HCT116 (cell line): ENCODE data around the gene GIN1. TPM values are rescaled to one million over a fixed set of nuclear protein-coding genes. Genes with fewer than 3 reads are reported as not detected.

Experiments
- ATAC-seq: fragments of 200-7000 bp; cut with Tn5 transposase; 2 replicates; pipeline ENCODE4 v1.9.1; 2020; ENCODE audit warnings: mild to moderate bottlenecking, moderate library complexity
- BruUV-seq: library from RNA; stranded (reverse); fragments of 400-500 nt; replicated peaks from 2 replicates; lab custom pipeline; 2021; lab: Mats Ljungman, UMichigan
- CTCF ChIA-PET: fragments of 300-600 bp; sonication (Branson Sonifier 250); formaldehyde crosslinking; loops from one replicate; lab custom pipeline; 2021; ENCODE audit warnings: antibody characterized with exemption; lab: Charles Lee
- POLR2A ChIA-PET: fragments of 300-600, 350-600 bp; sonication (Branson Sonifier 250); formaldehyde crosslinking; loops from one replicate; lab custom pipeline; 2021; ENCODE audit warnings: antibody characterized with exemption; lab: Charles Lee
- RAD21 ChIA-PET, 2 experiments: fragments of 300-600 bp; sonication (Branson Sonifier 250); formaldehyde crosslinking; loops; one replicate each; lab custom pipeline; 2023; ENCODE audit warnings: low total read pairs in 2 of 2; ENCODE audit not compliant: uncharacterized antibody in 2 of 2, unreplicated experiment in 2 of 2, low non-redundant PET in 1 of 2; lab: Charles Lee
- DNase-seq: peaks from one replicate; pipeline ENCODE4 v3.0.0-alpha.2; 2010; ENCODE audit warnings: low read depth, low spot score
- H2AFZ ChIP-seq: fragments of 200-600 bp; shearing (Covaris generic), sonication (generic); 2 replicates; pipeline ENCODE4 v1.6.1; 2017; ENCODE audit warnings: low read depth, mixed run types, mixed read lengths, antibody characterized with exemption, low read length; ENCODE audit not compliant: poor library complexity, severe bottlenecking
- H3K27ac ChIP-seq: 2 replicates; pipeline ENCODE4 v1.5.1; 2012; ENCODE audit warnings: low read depth, low read length
- H3K27me3 ChIP-seq: fragments of 200-600 bp; sonication (generic); 2 replicates; pipeline ENCODE4 v1.6.1; 2016; ENCODE audit warnings: mixed run types, low read length, mixed read lengths; ENCODE audit not compliant: insufficient read depth
- H3K36me3 ChIP-seq, 2 experiments: fragments of 200-500 bp in 1 of 2; fragments of 200-600 bp in 1 of 2; sonication (Bioruptor generic) in 1 of 2; sonication (generic) in 1 of 2; 2 replicates each; pipeline versions ENCODE4 v1.5.1 to v1.6.1; 2014 to 2016; ENCODE audit warnings: low read length in 2 of 2, inconsistent platforms in 1 of 2, mixed read lengths in 1 of 2, mixed run types in 1 of 2; ENCODE audit not compliant: insufficient read depth in 2 of 2, control insufficient read depth in 1 of 2
- H3K4me1 ChIP-seq, 2 experiments: fragments of 200-600 bp in 1 of 2; sonication (generic) in 1 of 2; 2 replicates each; pipeline versions ENCODE4 v1.5.1 to v1.6.1; 2012 to 2017; ENCODE audit warnings: low read length in 2 of 2, inconsistent platforms in 1 of 2, mild to moderate bottlenecking in 1 of 2, mixed read lengths in 1 of 2, mixed run types in 1 of 2, moderate library complexity in 1 of 2; ENCODE audit not compliant: insufficient read depth in 2 of 2, control insufficient read depth in 1 of 2
- H3K4me2 ChIP-seq: fragments of 200-600 bp; sonication (generic); 2 replicates; pipeline ENCODE4 v1.6.1; 2017; ENCODE audit warnings: mixed run types, low read length, mixed read lengths
- H3K4me3 ChIP-seq, 2 experiments: fragments of 200-600 bp in 1 of 2; sonication (generic) in 1 of 2; replicated peaks in 1 of 2; 2 replicates each; pipeline ENCODE4 v1.5.1; 2011 to 2016; ENCODE audit warnings: low read length in 2 of 2, control low read depth in 1 of 2, low read depth in 1 of 2, mild to moderate bottlenecking in 1 of 2, mixed read lengths in 1 of 2, mixed run types in 1 of 2
- H3K79me2 ChIP-seq: fragments of 200-600 bp; sonication (generic); 2 replicates; pipeline ENCODE4 v1.6.1; 2017; ENCODE audit warnings: mild to moderate bottlenecking, mixed run types, low read length, moderate library complexity, mixed read lengths; ENCODE audit not compliant: insufficient read depth
- H3K9ac ChIP-seq: fragments of 200-600 bp; sonication (generic); 2 replicates; pipeline ENCODE4 v1.6.1; 2016; ENCODE audit warnings: low read length, mixed read lengths
- H3K9me2 ChIP-seq: fragments of 200-600 bp; sonication (generic), shearing (Covaris generic); 2 replicates; pipeline ENCODE4 v1.6.1; 2017; ENCODE audit warnings: mixed run types, mild to moderate bottlenecking, moderate library complexity; ENCODE audit not compliant: insufficient read depth
- H3K9me3 ChIP-seq, 2 experiments: fragments of 200-500 bp in 1 of 2; fragments of 200-600 bp in 1 of 2; sonication (Bioruptor generic) in 1 of 2; sonication (generic) in 1 of 2; 2 replicates each; pipeline ENCODE4 v1.6.1; 2014 to 2017; ENCODE audit warnings: low read length in 2 of 2, mixed read lengths in 2 of 2, inconsistent platforms in 1 of 2, low read depth in 1 of 2, mild to moderate bottlenecking in 1 of 2, mixed run types in 1 of 2, moderate library complexity in 1 of 2; ENCODE audit not compliant: control insufficient read depth in 1 of 2, insufficient read depth in 1 of 2
- H4K20me1 ChIP-seq: fragments of 200-600 bp; sonication (generic), shearing (Covaris generic); 2 replicates; pipeline ENCODE4 v1.6.1; 2017; ENCODE audit warnings: mixed run types, mild to moderate bottlenecking, moderate library complexity; ENCODE audit not compliant: insufficient read depth
- EGR1 ChIP-seq: IDR thresholded peaks from 2 replicates; pipeline ENCODE4 v1.6.1; 2012; ENCODE audit warnings: low read depth
- ELF1 ChIP-seq: IDR thresholded peaks from 2 replicates; pipeline ENCODE4 v1.6.1; 2012; ENCODE audit warnings: low read depth, borderline replicate concordance
- EZH2 ChIP-seq: fragments of 200-600 bp; sonication (generic); IDR thresholded peaks from 2 replicates; pipeline ENCODE4 v1.6.1; 2017; ENCODE audit warnings: antibody characterized with exemption, mixed run types
- EZH2phosphoT487 ChIP-seq: fragments of 200-600 bp; IDR thresholded peaks from 2 replicates; pipeline ENCODE4 v1.6.1; 2018; ENCODE audit warnings: antibody characterized with exemption, borderline replicate concordance
- POLR2A ChIP-seq: IDR thresholded peaks from 2 replicates; pipeline ENCODE4 v1.7.0; 2011; ENCODE audit warnings: borderline replicate concordance; ENCODE audit not compliant: insufficient read depth, insufficient read length; ENCODE audit errors: extremely low read depth
- RAD21 ChIP-seq: IDR thresholded peaks from 2 replicates; pipeline ENCODE4 v1.6.1; 2012; ENCODE audit warnings: low read depth, mild to moderate bottlenecking
- SP1 ChIP-seq: IDR thresholded peaks from 2 replicates; pipeline ENCODE4 v1.6.1; 2012; ENCODE audit warnings: low read depth
- ZNF274 ChIP-seq: fragments of 200-500 bp; sonication (Bioruptor generic); IDR thresholded peaks from 2 replicates; pipeline ENCODE4 v1.6.1; 2014; ENCODE audit warnings: mild to moderate bottlenecking, low read depth, low read length, inconsistent platforms
- intact Hi-C: fragments of 100-400 bp; cut with micrococcal nuclease; formaldehyde crosslinking; loops from 2 replicates; pipeline ENCODE4 v1.10.0; 2022
- total RNA-seq: library from RNA; stranded (reverse); gene quantifications from one replicate; pipeline ENCODE4 v1.2.1, GENCODE V29; 2021; ENCODE audit not compliant: unreplicated experiment
- TF ChIP-seq, protein P1 (sequence below): IDR thresholded peaks from 2 replicates; pipeline ENCODE4 v1.6.1; 2012
- TF ChIP-seq, protein P2 (sequence below): IDR thresholded peaks from 2 replicates; pipeline ENCODE4 v1.6.1; 2012

Gene GIN1
- total RNA-seq, 1 experiment from 2014 or later: 11.0 TPM

DNA sequence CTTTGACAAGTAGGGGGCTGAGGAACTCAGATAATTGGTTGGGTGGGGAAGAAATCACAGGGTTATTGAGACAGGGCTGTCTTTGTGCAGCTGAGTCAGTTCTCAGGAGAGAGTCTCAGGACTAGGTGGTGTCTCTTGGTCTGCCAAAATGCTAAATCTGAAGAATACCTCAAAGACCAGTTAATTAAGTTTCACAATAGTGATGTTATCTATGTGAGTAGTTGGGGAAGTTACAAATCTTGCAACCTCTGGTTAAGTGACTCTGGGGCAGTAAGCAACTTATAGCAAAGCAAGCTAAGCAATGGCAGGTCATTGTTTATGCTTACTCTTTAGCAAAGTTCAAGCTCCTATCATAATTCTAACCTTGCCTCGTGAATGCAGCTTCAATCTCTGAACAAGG lies 53.6 kb downstream of the GIN1 start:
- ATAC-seq: no peak

DNA sequence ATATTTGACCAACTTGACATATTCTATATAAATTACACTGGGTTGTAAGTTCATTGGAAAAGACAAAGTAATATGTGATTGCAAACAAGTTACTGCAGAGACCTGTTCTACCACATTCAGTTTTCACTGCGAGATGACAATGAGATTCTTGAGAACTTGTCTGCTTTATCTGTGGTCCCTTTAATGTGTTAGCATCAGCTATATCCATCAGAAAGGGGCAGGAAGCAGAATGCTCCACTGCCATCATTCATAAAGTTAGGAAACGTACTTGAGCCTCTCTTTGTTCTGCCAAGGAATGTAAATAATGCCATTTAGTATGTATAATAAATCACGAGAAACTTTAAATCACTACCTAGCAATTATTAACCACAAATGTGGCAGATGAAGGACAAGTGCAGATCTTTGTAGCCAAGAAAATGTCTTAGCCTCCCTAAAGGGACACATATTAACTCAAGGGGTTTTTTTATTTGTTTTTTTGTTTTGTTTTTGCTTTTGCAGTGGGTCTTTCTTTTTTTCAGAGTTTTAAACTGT lies 59.4 kb downstream of the GIN1 start:
- no peak overlapping the region for H3K4me3 ChIP-seq
- H2AFZ ChIP-seq: no peak overlapping the region
- peaks cover 0 to 6% of the 10 kb centered on the region in 2 experiments; a peak in 2 of 4 replicates for H3K4me1 ChIP-seq
- no peak for DNase-seq
- H4K20me1 ChIP-seq: no peaks in the 10 kb centered on the region
- H3K79me2 ChIP-seq: no peaks in the 10 kb centered on the region
- H3K27ac ChIP-seq: no peak overlapping the region
- no peaks in the 10 kb centered on the region for H3K36me3 ChIP-seq
- H3K27me3 ChIP-seq: no peaks in the 10 kb centered on the region
- H3K4me2 ChIP-seq: no peak overlapping the region
- H3K9me3 ChIP-seq: no peaks in the 10 kb centered on the region
- no peak overlapping the region for H3K9ac ChIP-seq
- no peaks in the 10 kb centered on the region for H3K9me2 ChIP-seq
- ChIA-PET RAD21 (no interaction called here), POLR2A (no interaction called here), CTCF (no interaction called here)
- no peak for ATAC-seq
- intact Hi-C loops: no loop called here
- no TSS peak for BruUV-seq
- TF ChIP-seq EZH2: no peak
- TF ChIP-seq, protein P1, sequence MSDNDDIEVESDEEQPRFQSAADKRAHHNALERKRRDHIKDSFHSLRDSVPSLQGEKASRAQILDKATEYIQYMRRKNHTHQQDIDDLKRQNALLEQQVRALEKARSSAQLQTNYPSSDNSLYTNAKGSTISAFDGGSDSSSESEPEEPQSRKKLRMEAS: no peak
- no peak for TF ChIP-seq EZH2phosphoT487
- no peak for TF ChIP-seq ELF1
- TF ChIP-seq RAD21: no peak
- no peak for TF ChIP-seq ZNF274

More for the DNA sequence above, 53.6 kb downstream of the GIN1 start:
- POLR2A ChIA-PET: no interaction called here
- Histone ChIP-seq H3K9ac (no peak overlapping the region), H3K4me2 (no peak overlapping the region), H3K36me3 (no peaks in the 10 kb centered on the region), H3K9me3 (no peaks in the 10 kb centered on the region), H3K4me1 (no peaks in the 10 kb centered on the region), H3K27ac (no peak overlapping the region), H3K27me3 (no peaks in the 10 kb centered on the region), H3K9me2 (no peaks in the 10 kb centered on the region), H3K4me3 (no peak overlapping the region), H2AFZ (no peak overlapping the region), H4K20me1 (no peaks in the 10 kb centered on the region), H3K79me2 (no peaks in the 10 kb centered on the region)
- TF ChIP-seq EGR1 (no peak), POLR2A (no peak), SP1 (no peak), RAD21 (no peak)
- TF ChIP-seq, protein P2, sequence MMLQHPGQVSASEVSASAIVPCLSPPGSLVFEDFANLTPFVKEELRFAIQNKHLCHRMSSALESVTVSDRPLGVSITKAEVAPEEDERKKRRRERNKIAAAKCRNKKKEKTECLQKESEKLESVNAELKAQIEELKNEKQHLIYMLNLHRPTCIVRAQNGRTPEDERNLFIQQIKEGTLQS: no peak
- RAD21 ChIA-PET: no interaction called here
- intact Hi-C loops: no loop called here
- DNase-seq: no peak
- CTCF ChIA-PET: no interaction called here
- BruUV-seq: no TSS peak
